GM18858 (cell line): ENCODE measurements around the gene C1QTNF5.

Experiments used
- ATAC-seq: cut with Tn5 transposase; IDR thresholded peaks from one replicate; pipeline ENCODE4 v1.9.1; 2021; ENCODE audit not compliant: unreplicated experiment

C1QTNF5 gene

GRCh38 chr11:119338318-119338890 is 2.3 kb downstream of the C1QTNF5 start:
- ATAC-seq, result no peak

- ATAC-seq, result no peak
These were observed 2.9 kb downstream of the C1QTNF5 start for GRCh38 chr11:119337581-119338317.

- ATAC-seq, result no peak
These were observed 3.8 kb downstream of the C1QTNF5 start for GRCh38 chr11:119336744-119337469.

GRCh38 chr11:119335655-119336543 is 4.8 kb downstream of the C1QTNF5 start:
- ATAC-seq, result no peak

- ATAC-seq, result no peak
These were observed 5.5 kb downstream of the C1QTNF5 start for GRCh38 chr11:119335091-119335654.

- ATAC-seq, result peak; percentile 80
These were observed 6.3 kb downstream of the C1QTNF5 start, which contains the start of gene RNF26 for GRCh38 chr11:119334174-119334930. RNF26 (plus strand) TSS chr11:119334527; CDS start chr11:119335123, 596 bp downstream.

- no peak for ATAC-seq
These were observed 8.4 kb downstream of the C1QTNF5 start for GRCh38 chr11:119332111-119332765.

- ATAC-seq, result no peak
These were observed 10.4 kb downstream of the C1QTNF5 start for GRCh38 chr11:119330237-119330636.

- ATAC-seq, result no peak
These were observed 11.4 kb downstream of the C1QTNF5 start for GRCh38 chr11:119329320-119329719.

- ATAC-seq, result no peak
These were observed 16.5 kb downstream of the C1QTNF5 start for GRCh38 chr11:119324189-119324588.

GRCh38 chr11:119323532-119324033 is 17.1 kb downstream of the C1QTNF5 start:
- no peak for ATAC-seq

GRCh38 chr11:119322921-119323531 is 17.7 kb downstream of the C1QTNF5 start:
- no peak for ATAC-seq

GRCh38 chr11:119322360-119322739 is 18.3 kb downstream of the C1QTNF5 start:
- ATAC-seq, result no peak

GRCh38 chr11:119320776-119321524 is 19.7 kb downstream of the C1QTNF5 start:
- no peak for ATAC-seq

GRCh38 chr11:119320240-119320775 is 20.4 kb downstream of the C1QTNF5 start:
- no peak for ATAC-seq

- no peak for ATAC-seq
These were observed 20.9 kb downstream of the C1QTNF5 start for GRCh38 chr11:119319700-119320239.

- ATAC-seq, result no peak
These were observed 21.5 kb downstream of the C1QTNF5 start for GRCh38 chr11:119319136-119319699.
